Brain microvascular endothelial cell (primary cell): ENCODE results near the gene LSP1.

Experiments
- DNase-seq: peaks from one replicate; pipeline ENCODE4 v3.0.0-alpha.2; 2020
- H3K27ac ChIP-seq: fragments of 250-450 bp; sonication (Bioruptor Pico); 2 replicates; pipeline ENCODE4 v1.5.1; 2020; ENCODE audit warnings: mild to moderate bottlenecking, moderate library complexity
- H3K27me3 ChIP-seq: fragments of 250-450 bp; sonication (Bioruptor Pico); replicated peaks from 2 replicates; pipeline ENCODE4 v1.5.1; 2020; ENCODE audit warnings: mild to moderate bottlenecking
- H3K36me3 ChIP-seq: fragments of 250-450 bp; sonication (Bioruptor Pico); replicated peaks from 2 replicates; pipeline ENCODE4 v1.5.1; 2020; ENCODE audit warnings: mild to moderate bottlenecking
- H3K4me3 ChIP-seq: 2 replicates; pipeline ENCODE4 v1.5.1; 2011; ENCODE audit warnings: low read depth, mild to moderate bottlenecking, control low read depth, low read length, moderate library complexity
- in situ Hi-C: cut with HindIII; loops from 2 replicates; pipeline ENCODE4 v1.10.0; 2017; ENCODE audit warnings: low sequenced_read_pairs, low pct_ligation_motif_present
- TF ChIP-seq, protein P1 (sequence below): IDR thresholded peaks from 2 replicates; pipeline ENCODE4 v1.5.1; 2011; ENCODE audit warnings: low read depth, mild to moderate bottlenecking, moderate library complexity, low read length, control low read depth, inconsistent platforms; ENCODE audit errors: missing control alignments

The LSP1 gene

DNA sequence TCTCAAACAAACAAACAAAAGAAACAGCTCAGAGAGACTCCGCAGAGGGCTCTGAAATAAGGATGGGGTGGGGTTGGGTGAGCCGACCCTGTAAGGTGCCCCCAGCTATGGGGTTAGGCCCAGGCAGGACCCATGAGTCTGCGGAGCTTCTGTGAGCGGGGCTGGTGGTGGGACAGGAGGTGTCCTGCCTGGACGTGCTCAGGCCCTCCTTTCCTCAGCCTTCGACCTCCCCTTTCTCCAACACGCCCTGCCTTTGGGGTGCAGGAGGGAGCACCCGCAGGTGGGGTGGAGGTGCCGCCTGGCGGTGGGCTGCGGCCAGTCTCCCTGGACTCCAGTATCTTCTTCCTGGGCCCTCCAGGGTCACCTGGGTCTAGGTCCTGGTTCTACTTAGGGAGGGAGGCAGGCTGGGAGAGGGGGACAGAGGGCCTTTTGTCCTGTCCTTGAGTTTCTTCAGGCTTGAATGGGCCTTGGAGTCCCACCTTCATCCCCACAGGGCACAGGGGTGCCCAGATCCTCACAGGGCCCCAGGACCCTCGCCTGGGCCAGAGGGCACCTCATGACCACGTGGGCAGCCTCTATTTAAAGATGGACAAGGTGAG, 26.6 kb downstream of the LSP1 start:
- H3K36me3 ChIP-seq: no peaks in the 10 kb centered on the region
- H3K4me3 ChIP-seq: no peak overlapping the region
- in situ Hi-C loops: no loop called here
- H3K27ac ChIP-seq: no peak overlapping the region
- no peak for DNase-seq
- TF ChIP-seq, protein P1, sequence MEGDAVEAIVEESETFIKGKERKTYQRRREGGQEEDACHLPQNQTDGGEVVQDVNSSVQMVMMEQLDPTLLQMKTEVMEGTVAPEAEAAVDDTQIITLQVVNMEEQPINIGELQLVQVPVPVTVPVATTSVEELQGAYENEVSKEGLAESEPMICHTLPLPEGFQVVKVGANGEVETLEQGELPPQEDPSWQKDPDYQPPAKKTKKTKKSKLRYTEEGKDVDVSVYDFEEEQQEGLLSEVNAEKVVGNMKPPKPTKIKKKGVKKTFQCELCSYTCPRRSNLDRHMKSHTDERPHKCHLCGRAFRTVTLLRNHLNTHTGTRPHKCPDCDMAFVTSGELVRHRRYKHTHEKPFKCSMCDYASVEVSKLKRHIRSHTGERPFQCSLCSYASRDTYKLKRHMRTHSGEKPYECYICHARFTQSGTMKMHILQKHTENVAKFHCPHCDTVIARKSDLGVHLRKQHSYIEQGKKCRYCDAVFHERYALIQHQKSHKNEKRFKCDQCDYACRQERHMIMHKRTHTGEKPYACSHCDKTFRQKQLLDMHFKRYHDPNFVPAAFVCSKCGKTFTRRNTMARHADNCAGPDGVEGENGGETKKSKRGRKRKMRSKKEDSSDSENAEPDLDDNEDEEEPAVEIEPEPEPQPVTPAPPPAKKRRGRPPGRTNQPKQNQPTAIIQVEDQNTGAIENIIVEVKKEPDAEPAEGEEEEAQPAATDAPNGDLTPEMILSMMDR: no peak
- H3K27me3 ChIP-seq: no peaks in the 10 kb centered on the region

DNA sequence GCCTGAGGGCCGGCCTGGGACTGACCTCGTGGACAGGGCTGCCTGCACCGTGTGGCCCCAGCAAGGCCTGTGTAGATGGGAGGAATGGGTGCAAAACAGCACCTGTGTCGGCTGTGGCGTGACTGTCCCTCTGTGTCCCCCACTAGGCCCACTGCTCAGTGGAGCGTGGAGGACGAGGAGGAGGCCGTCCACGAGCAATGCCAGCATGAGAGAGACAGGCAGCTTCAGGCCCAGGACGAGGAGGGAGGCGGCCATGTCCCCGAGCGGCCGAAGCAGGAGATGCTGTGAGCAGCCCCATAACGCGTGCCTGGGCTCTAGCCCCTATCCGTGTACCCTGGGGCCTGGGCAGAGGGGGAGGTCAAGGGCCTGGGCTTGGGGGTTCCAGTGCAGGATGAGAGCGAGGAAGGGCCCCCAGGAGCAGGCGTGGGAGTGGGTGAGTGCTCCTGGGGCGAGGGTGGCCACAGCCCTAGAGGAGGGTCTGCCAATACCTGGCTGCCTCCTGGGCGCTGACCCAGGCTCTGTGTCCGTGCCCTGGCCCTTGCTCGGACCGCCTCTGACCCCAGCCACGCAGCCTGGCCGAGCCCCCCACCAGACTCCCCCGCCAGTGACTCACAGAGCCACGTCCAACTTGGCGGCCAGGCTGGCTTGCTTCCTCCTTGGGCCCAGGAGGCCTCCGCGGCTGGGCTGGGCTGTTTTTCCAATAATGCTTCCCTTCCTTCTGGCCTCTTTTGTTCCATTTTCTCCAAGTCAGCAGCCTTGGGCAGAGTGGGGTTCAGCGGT, 27.2 kb downstream of the LSP1 start:
- Histone ChIP-seq H3K27me3 (no peaks in the 10 kb centered on the region), H3K27ac (no peak overlapping the region), H3K4me3 (no peak overlapping the region), H3K36me3 (no peaks in the 10 kb centered on the region)
- TF ChIP-seq, protein P1: no peak
- no peak for DNase-seq
- in situ Hi-C loops: no loop called here

DNA sequence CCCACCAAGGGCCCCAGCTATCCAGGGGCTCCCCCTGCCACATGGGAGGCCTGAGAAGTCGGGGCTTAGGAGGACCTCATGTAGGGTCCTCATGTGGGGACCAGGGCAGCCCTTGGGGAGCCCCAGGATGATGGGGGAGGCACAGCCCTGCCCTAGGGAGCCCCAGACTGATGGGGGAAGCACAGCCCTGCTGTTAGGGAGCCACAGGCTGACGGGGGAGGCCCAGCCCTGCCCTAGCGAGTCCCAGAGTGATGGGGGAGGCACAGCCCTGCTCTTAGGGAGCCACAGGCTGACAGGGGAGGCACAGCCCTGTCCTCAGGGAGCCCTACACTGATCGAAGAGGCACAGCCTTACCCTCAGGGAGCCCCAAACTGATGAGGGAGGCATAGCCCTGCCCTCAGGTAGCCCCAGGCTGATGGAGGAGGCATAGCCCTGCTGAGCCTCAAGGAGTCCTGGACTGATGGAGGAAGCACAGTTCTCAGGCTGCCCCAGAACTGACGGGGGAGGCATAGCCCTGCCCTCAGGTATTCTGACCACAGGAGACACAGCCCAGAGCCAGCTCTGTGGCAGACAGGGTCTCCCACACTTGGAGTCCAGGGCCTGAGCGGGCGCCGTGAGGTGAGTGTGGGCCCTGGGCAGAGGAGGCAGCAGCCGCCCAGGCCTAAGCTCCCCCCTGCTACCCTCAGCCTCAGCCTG, 28.0 kb downstream of the LSP1 start:
- in situ Hi-C loops: no loop called here
- Histone ChIP-seq H3K4me3 (no peak overlapping the region), H3K36me3 (no peaks in the 10 kb centered on the region), H3K27me3 (no peaks in the 10 kb centered on the region), H3K27ac (no peak overlapping the region)
- no peak for DNase-seq
- TF ChIP-seq, protein P1: no peak

DNA sequence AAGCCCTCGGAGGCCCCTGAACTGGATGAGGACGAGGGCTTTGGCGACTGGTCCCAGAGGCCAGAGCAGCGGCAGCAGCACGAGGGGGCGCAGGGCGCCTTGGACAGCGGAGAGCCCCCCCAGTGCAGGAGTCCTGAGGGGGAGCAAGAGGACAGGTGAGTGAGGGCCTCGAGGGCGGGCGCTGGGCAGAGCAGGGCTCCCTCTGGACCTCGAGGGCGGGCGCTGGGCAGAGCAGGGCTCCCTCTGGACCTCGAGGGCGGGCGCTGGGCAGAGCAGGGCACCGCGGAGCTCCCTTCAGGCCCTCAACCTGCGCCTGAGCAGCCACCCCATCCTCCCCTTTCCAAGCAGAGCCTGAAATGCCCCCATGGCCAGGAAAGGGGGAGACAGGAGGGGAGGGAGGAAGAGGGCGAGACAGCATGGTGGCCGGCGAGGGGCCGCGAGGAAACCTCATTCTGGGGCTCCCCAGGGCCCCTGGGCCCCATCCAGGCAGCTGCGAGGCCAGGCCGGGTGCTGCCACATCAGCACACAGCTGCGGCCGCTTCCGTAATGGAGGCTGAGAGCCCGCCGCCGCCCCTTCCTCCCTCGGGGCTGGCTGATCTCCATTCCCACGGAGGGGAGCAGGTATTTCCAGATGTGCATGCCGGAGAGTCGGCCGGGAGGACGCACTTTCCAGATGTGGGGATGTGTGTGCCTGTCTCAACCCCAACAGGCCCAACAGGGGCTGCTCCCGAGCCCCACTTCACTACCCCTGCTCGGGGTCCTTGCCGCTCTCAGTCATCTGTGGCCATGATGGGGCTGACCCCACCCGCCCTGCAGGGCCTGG, 28.8 kb downstream of the LSP1 start:
- in situ Hi-C loops: no loop called here
- DNase-seq: no peak

More for the DNA sequence above, 28.8 kb downstream of the LSP1 start:
- Histone ChIP-seq H3K27me3 (no peaks in the 10 kb centered on the region), H3K4me3 (no peak overlapping the region), H3K27ac (no peak overlapping the region), H3K36me3 (no peaks in the 10 kb centered on the region)
- TF ChIP-seq, protein P1: no peak
